ENCODE measurements around the gene NMNAT1. TPM values are rescaled to one million over a fixed set of nuclear protein-coding genes. Genes with fewer than 3 reads are reported as not detected.

Gene NMNAT1
- total RNA-seq, 1 experiment from 2014 or later = 2.3 TPM

- H3K27me3 Mint-ChIP-seq (ENCODE audit: low read depth) = no peaks in the 10 kb centered on the region
- peak overlapping the region; percentile 89 for H3K27ac Mint-ChIP-seq
- H3K4me1 Mint-ChIP-seq = peaks cover 34% of the 10 kb centered on the region
- peak overlapping the region; percentile 96 for H3K4me3 Mint-ChIP-seq
- peak; percentile 57; the same call in 1 of the 2 replicates for TF ChIP-seq FOXP1 (CRISPR knock-in tag; IDR thresholded peaks at IDR 0.05; ENCODE audit: borderline replicate concordance)
- no peak for TF ChIP-seq HMGA2 (CRISPR knock-in tag; IDR thresholded peaks at IDR 0.05)
- peak; percentile 39 for DNase-seq (ENCODE audit: low spot score)
- POLR2A ChIA-PET = no interaction called here
- no peak for ATAC-seq
- no peaks in the 10 kb centered on the region for H3K9me3 Mint-ChIP-seq
- H3K36me3 Mint-ChIP-seq = no peaks in the 10 kb centered on the region
- CTCF ChIA-PET = no interaction called here
Measured at GRCh38 chr1:9909234-9910046, 33.8 kb upstream of the NMNAT1 start.

GRCh38 chr1:9910076-9910422 is 33.2 kb upstream of the NMNAT1 start, which contains the start of gene CTNNBIP1:
Gene CTNNBIP1 (minus strand): TSS chr1:9910269. CDS start chr1:9872064, 38,205 bp downstream.
- ChIA-PET POLR2A (interaction anchor here (1.2 kb wide), 1 partner anchor 38 kb away, joined by 3 read pairs; no protein-coding TSS in a partner anchor), CTCF (interaction anchor here (1.0 to 1.2 kb wide), 4 partner anchors 19 to 520 kb away, joined by 3 to 6 read pairs (median 4); partner anchors contain the start of genes CENPS, LZIC and NMNAT1)
- H3K27ac Mint-ChIP-seq = peak within 1 kb of the TSS; percentile 99
- H3K27me3 Mint-ChIP-seq (ENCODE audit: low read depth) = no peaks in the 10 kb centered on the region
- DNase-seq (ENCODE audit: low spot score) (no peak), ATAC-seq (no peak)
- H3K9me3 Mint-ChIP-seq = no peaks in the 10 kb centered on the region
- H3K4me3 Mint-ChIP-seq = peak within 1 kb of the TSS; percentile 96
- H3K36me3 Mint-ChIP-seq = no peaks in the 10 kb centered on the region
- TF ChIP-seq FOXP4 (CRISPR knock-in tag; IDR thresholded peaks at IDR 0.05) = no peak
- no peak for TF ChIP-seq ZNF416 (CRISPR knock-in tag; IDR thresholded peaks at IDR 0.05)
- no peak for TF ChIP-seq EMX1 (CRISPR knock-in tag; IDR thresholded peaks at IDR 0.05)
- TF ChIP-seq ERG (CRISPR knock-in tag; IDR thresholded peaks at IDR 0.05) = no peak
- no peak for TF ChIP-seq ZBTB43 (CRISPR knock-in tag; IDR thresholded peaks at IDR 0.05)
- TF ChIP-seq IRF1 (CRISPR knock-in tag; IDR thresholded peaks at IDR 0.05) = no peak
- TF ChIP-seq USF1 (CRISPR knock-in tag; IDR thresholded peaks at IDR 0.05) = no peak
- no peak for TF ChIP-seq USF2 (CRISPR knock-in tag; IDR thresholded peaks at IDR 0.05)
- no peak for TF ChIP-seq ZNF263 (CRISPR knock-in tag; IDR thresholded peaks at IDR 0.05; ENCODE audit: low read depth)
- TF ChIP-seq MAX (CRISPR knock-in tag; IDR thresholded peaks at IDR 0.05) = no peak
- TF ChIP-seq ZBTB21 (CRISPR knock-in tag; IDR thresholded peaks at IDR 0.05; ENCODE audit: borderline replicate concordance) = no peak
- no peak for TF ChIP-seq MYBL2 (CRISPR knock-in tag; IDR thresholded peaks at IDR 0.05)
- no peak for TF ChIP-seq TEAD4 (CRISPR knock-in tag; IDR thresholded peaks at IDR 0.05)
- TF ChIP-seq ZNF671 (CRISPR knock-in tag; IDR thresholded peaks at IDR 0.05) = no peak
- no peak for TF ChIP-seq NR2C2 (CRISPR knock-in tag; IDR thresholded peaks at IDR 0.05)
- peaks cover 33% of the 10 kb centered on the region for H3K4me1 Mint-ChIP-seq

Measured in WTC11 (cell line).